MCF 10A (cell line): Measurements from ENCODE around the gene OTUD5. TPM values are rescaled to one million over a fixed set of nuclear protein-coding genes. Genes with fewer than 3 reads are reported as not detected.

Experiments
- BruUV-seq: library from RNA; stranded (reverse); fragments of 400-500 nt; replicated peaks from 2 replicates; lab custom pipeline; 2021; lab: Mats Ljungman, UMichigan
- CTCF ChIA-PET: fragments of 300-600 bp; sonication (Branson Sonifier 250); formaldehyde crosslinking; extraction: SDS; loops from one replicate; lab custom pipeline; 2021; ENCODE audit warnings: antibody characterized with exemption, inconsistent platforms; lab: Yijun Ruan, JAX
- POLR2A ChIA-PET: fragments of 300-600, 350-650 bp; sonication (Branson Sonifier 250); formaldehyde crosslinking; extraction: SDS; loops from one replicate; lab custom pipeline; 2020; ENCODE audit warnings: antibody characterized with exemption, inconsistent platforms; lab: Yijun Ruan, JAX
- DNase-seq: peaks from one replicate; pipeline ENCODE4 v3.0.0-alpha.2; 2018; ENCODE audit not compliant: unreplicated experiment
- H3K27ac Mint-ChIP-seq: one replicate; pipeline ENCODE4 v1.8.0; 2022; ENCODE audit warnings: mild to moderate bottlenecking, low read depth, mixed read lengths; ENCODE audit not compliant: unreplicated experiment
- H3K27me3 Mint-ChIP-seq: one replicate; pipeline ENCODE4 v1.8.0; 2022; ENCODE audit warnings: mixed read lengths; ENCODE audit not compliant: insufficient read depth, unreplicated experiment
- H3K36me3 Mint-ChIP-seq: one replicate; pipeline ENCODE4 v1.8.0; 2022; ENCODE audit warnings: mild to moderate bottlenecking, moderate library complexity, mixed read lengths; ENCODE audit not compliant: insufficient read depth, unreplicated experiment
- H3K4me1 Mint-ChIP-seq: one replicate; pipeline ENCODE4 v1.8.0; 2022; ENCODE audit warnings: mixed read lengths; ENCODE audit not compliant: insufficient read depth, unreplicated experiment
- H3K4me3 Mint-ChIP-seq: one replicate; pipeline ENCODE4 v1.8.0; 2022; ENCODE audit warnings: mild to moderate bottlenecking, moderate library complexity, mixed read lengths; ENCODE audit not compliant: unreplicated experiment
- H3K9me3 Mint-ChIP-seq: one replicate; pipeline ENCODE4 v1.8.0; 2022; ENCODE audit warnings: mixed read lengths; ENCODE audit not compliant: unreplicated experiment
- CTCF ChIP-seq: fragments of 200-600 bp; IDR thresholded peaks from one replicate; pipeline ENCODE4 v1.8.0; 2022; ENCODE audit warnings: antibody characterized with exemption, mild to moderate bottlenecking; ENCODE audit not compliant: unreplicated experiment
- intact Hi-C: fragments of 100-400 bp; cut with micrococcal nuclease; formaldehyde crosslinking; loops from 2 replicates; pipeline ENCODE4 v1.14.1; 2022
- total RNA-seq: library from RNA; stranded (reverse); gene quantifications from 2 replicates; pipeline ENCODE4 v1.2.3, GENCODE V29; 2022

Gene OTUD5
- total RNA-seq, 1 experiment from 2014 or later: 38.7 TPM

- peaks cover 15% of the 10 kb centered on the region for H3K36me3 Mint-ChIP-seq
- TF ChIP-seq CTCF: no peak
- no TSS peak for BruUV-seq
- no peak within 1 kb of the TSS for H3K4me3 Mint-ChIP-seq
- no peak within 1 kb of the TSS for H3K27ac Mint-ChIP-seq
- no peaks in the 10 kb centered on the region for H3K4me1 Mint-ChIP-seq
- ChIA-PET CTCF (interaction anchor here (0.6 to 1.7 kb wide), 4 partner anchors 10 to 1830 kb away, joined by 3 to 5 read pairs (median 4); no protein-coding TSS in a partner anchor), POLR2A (interaction anchor here (0.6 to 1.9 kb wide), 3 partner anchors 13 to 71 kb away, joined by 3 to 5 read pairs (median 4); no protein-coding TSS in a partner anchor)
- intact Hi-C loops: loop anchor here (5.0 kb wide), 1 partner anchor 71 kb away; the partner anchor contains the start of gene TFE3
- peaks cover 27% of the 10 kb centered on the region for H3K9me3 Mint-ChIP-seq
- no peak for DNase-seq
- no peaks in the 10 kb centered on the region for H3K27me3 Mint-ChIP-seq
Observed at GRCh38 chrX:48971249-48972219, 14.1 kb upstream of the OTUD5 start, which contains the start of gene KCND1. TSS of gene KCND1 (minus strand) at chrX:48971844. CDS start at chrX:48970271, 1,573 bp downstream.

GRCh38 chrX:48969471-48969870 is 12.1 kb upstream of the OTUD5 start:
- BruUV-seq: no TSS peak
- no peaks in the 10 kb centered on the region for H3K4me1 Mint-ChIP-seq
- intact Hi-C loops: no loop called here
- no peak overlapping the region for H3K4me3 Mint-ChIP-seq
- ChIA-PET POLR2A (interaction anchor here (1.3 kb wide), 1 partner anchor 11 kb away, joined by 5 read pairs; no protein-coding TSS in a partner anchor), CTCF (interaction anchor here (0.7 kb wide), 1 partner anchor 1769 kb away, joined by 4 read pairs; no protein-coding TSS in a partner anchor)
- no peak overlapping the region for H3K27ac Mint-ChIP-seq
- no peaks in the 10 kb centered on the region for H3K27me3 Mint-ChIP-seq
- no peak for DNase-seq
- H3K36me3 Mint-ChIP-seq: peaks cover 9% of the 10 kb centered on the region
- TF ChIP-seq CTCF: no peak
- H3K9me3 Mint-ChIP-seq: peaks cover 12% of the 10 kb centered on the region

- intact Hi-C loops: no loop called here
Observed at GRCh38 chrX:48968377-48968776, 11.0 kb upstream of the OTUD5 start.

More at GRCh38 chrX:48968377-48968776, 11.0 kb upstream of the OTUD5 start:
- ChIA-PET POLR2A (no interaction called here), CTCF (interaction anchor here (0.7 to 0.9 kb wide), 3 partner anchors 10 to 92 kb away, joined by 3 to 4 read pairs (median 3); no protein-coding TSS in a partner anchor)
- no peak for TF ChIP-seq CTCF
- Mint-ChIP-seq H3K27ac (no peak overlapping the region), H3K27me3 (no peaks in the 10 kb centered on the region), H3K4me3 (no peak overlapping the region), H3K4me1 (no peaks in the 10 kb centered on the region), H3K36me3 (peaks cover 8% of the 10 kb centered on the region), H3K9me3 (peaks cover 15% of the 10 kb centered on the region)
- no peak for DNase-seq
- BruUV-seq: no TSS peak
